ENCODE data around the gene SUMO2. TPM values are rescaled to one million over a fixed set of nuclear protein-coding genes. Genes with fewer than 3 reads are reported as not detected.
A peak's percentile ranks its signal among the peaks of the same experiment; 100 is the strongest.

Gene SUMO2
- total and polyA plus RNA-seq, 2 of the 13 experiments (the other 11 are each of a cell fraction or from before 2014, with no cell fraction given) = 337 to 553 TPM

GRCh38 chr17:75124041-75124818 is 58.5 kb downstream of the SUMO2 start (continued):
- TF ChIP-seq, protein P1, sequence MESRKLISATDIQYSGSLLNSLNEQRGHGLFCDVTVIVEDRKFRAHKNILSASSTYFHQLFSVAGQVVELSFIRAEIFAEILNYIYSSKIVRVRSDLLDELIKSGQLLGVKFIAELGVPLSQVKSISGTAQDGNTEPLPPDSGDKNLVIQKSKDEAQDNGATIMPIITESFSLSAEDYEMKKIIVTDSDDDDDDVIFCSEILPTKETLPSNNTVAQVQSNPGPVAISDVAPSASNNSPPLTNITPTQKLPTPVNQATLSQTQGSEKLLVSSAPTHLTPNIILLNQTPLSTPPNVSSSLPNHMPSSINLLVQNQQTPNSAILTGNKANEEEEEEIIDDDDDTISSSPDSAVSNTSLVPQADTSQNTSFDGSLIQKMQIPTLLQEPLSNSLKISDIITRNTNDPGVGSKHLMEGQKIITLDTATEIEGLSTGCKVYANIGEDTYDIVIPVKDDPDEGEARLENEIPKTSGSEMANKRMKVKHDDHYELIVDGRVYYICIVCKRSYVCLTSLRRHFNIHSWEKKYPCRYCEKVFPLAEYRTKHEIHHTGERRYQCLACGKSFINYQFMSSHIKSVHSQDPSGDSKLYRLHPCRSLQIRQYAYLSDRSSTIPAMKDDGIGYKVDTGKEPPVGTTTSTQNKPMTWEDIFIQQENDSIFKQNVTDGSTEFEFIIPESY (CRISPR knock-in tag; IDR thresholded peaks at IDR 0.05) = peak; percentile 96
- 0 out of 2 replicates have a peak, but pooled peaks have one; percentile 30 for TF ChIP-seq ATF3 (CRISPR knock-in tag; IDR thresholded peaks at IDR 0.05)
- no peak for TF ChIP-seq PRDM10 (CRISPR knock-in tag; IDR thresholded peaks at IDR 0.05; ENCODE audit: low read depth)
- no peak for TF ChIP-seq TRIM24 (CRISPR knock-in tag; IDR thresholded peaks at IDR 0.05)
- no peak for TF ChIP-seq ARNT (IDR thresholded peaks at IDR 0.05)
- no peak for TF ChIP-seq CEBPZ (IDR thresholded peaks at IDR 0.05; ENCODE audit: low read length)
- no peak for TF ChIP-seq ZNF546 (CRISPR knock-in tag; conservative IDR thresholded peaks at IDR 0.05)
- TF ChIP-seq GTF2F1 (IDR thresholded peaks at IDR 0.05; ENCODE audit: low read length) = no peak
- TF ChIP-seq ZFP1 (CRISPR knock-in tag; IDR thresholded peaks at IDR 0.05) = no peak
- TF ChIP-seq, protein P2, sequence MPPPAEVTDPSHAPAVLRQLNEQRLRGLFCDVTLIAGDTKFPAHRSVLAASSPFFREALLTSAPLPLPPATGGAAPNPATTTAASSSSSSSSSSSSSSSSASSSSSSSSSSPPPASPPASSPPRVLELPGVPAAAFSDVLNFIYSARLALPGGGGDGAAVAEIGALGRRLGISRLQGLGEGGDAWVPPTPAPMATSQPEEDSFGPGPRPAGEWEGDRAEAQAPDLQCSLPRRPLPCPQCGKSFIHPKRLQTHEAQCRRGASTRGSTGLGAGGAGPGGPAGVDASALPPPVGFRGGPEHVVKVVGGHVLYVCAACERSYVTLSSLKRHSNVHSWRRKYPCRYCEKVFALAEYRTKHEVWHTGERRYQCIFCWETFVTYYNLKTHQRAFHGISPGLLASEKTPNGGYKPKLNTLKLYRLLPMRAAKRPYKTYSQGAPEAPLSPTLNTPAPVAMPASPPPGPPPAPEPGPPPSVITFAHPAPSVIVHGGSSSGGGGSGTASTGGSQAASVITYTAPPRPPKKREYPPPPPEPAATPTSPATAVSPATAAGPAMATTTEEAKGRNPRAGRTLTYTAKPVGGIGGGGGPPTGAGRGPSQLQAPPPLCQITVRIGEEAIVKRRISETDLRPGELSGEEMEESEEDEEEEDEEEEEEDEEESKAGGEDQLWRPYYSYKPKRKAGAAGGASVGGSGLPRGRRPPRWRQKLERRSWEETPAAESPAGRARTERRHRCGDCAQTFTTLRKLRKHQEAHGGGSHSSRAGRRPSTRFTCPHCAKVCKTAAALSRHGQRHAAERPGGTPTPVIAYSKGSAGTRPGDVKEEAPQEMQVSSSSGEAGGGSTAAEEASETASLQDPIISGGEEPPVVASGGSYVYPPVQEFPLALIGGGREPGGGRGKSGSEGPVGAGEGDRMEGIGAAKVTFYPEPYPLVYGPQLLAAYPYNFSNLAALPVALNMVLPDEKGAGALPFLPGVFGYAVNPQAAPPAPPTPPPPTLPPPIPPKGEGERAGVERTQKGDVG (CRISPR knock-in tag; IDR thresholded peaks at IDR 0.05; ENCODE audit: borderline replicate concordance) = peak; percentile 83; the same call in 1 of the 2 replicates
- TF ChIP-seq FOSL2 (CRISPR knock-in tag; IDR thresholded peaks at IDR 0.05) = peak; percentile 92
- peak; percentile 42; the same call in 1 of the 2 replicates for TF ChIP-seq SAP130 (CRISPR knock-in tag; IDR thresholded peaks at IDR 0.05; ENCODE audit: low read depth)
- no peak for TF ChIP-seq EP300 (IDR thresholded peaks at IDR 0.05; ENCODE audit: low read depth in 2 of 2, low read length in 2 of 2)
- TF ChIP-seq EP300 (CRISPR knock-in tag; IDR thresholded peaks at IDR 0.05; ENCODE audit: borderline replicate concordance) = peak; percentile 34; the same call in 1 of the 2 replicates

Measured in HepG2 (cell line).